GM21515 (cell line): Measurements from ENCODE around the gene RIMS1.
A peak's percentile ranks its signal among the peaks of the same experiment; 100 is the strongest.

ENCODE experiments used
- ATAC-seq: cut with Tn5 transposase; IDR thresholded peaks from one replicate; pipeline ENCODE4 v1.9.1; 2021; ENCODE audit not compliant: unreplicated experiment

The RIMS1 gene, protein sequence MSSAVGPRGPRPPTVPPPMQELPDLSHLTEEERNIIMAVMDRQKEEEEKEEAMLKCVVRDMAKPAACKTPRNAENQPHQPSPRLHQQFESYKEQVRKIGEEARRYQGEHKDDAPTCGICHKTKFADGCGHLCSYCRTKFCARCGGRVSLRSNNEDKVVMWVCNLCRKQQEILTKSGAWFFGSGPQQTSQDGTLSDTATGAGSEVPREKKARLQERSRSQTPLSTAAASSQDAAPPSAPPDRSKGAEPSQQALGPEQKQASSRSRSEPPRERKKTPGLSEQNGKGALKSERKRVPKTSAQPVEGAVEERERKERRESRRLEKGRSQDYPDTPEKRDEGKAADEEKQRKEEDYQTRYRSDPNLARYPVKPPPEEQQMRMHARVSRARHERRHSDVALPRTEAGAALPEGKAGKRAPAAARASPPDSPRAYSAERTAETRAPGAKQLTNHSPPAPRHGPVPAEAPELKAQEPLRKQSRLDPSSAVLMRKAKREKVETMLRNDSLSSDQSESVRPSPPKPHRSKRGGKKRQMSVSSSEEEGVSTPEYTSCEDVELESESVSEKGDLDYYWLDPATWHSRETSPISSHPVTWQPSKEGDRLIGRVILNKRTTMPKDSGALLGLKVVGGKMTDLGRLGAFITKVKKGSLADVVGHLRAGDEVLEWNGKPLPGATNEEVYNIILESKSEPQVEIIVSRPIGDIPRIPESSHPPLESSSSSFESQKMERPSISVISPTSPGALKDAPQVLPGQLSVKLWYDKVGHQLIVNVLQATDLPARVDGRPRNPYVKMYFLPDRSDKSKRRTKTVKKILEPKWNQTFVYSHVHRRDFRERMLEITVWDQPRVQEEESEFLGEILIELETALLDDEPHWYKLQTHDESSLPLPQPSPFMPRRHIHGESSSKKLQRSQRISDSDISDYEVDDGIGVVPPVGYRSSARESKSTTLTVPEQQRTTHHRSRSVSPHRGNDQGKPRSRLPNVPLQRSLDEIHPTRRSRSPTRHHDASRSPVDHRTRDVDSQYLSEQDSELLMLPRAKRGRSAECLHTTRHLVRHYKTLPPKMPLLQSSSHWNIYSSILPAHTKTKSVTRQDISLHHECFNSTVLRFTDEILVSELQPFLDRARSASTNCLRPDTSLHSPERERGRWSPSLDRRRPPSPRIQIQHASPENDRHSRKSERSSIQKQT (N-terminal part only)

DNA sequence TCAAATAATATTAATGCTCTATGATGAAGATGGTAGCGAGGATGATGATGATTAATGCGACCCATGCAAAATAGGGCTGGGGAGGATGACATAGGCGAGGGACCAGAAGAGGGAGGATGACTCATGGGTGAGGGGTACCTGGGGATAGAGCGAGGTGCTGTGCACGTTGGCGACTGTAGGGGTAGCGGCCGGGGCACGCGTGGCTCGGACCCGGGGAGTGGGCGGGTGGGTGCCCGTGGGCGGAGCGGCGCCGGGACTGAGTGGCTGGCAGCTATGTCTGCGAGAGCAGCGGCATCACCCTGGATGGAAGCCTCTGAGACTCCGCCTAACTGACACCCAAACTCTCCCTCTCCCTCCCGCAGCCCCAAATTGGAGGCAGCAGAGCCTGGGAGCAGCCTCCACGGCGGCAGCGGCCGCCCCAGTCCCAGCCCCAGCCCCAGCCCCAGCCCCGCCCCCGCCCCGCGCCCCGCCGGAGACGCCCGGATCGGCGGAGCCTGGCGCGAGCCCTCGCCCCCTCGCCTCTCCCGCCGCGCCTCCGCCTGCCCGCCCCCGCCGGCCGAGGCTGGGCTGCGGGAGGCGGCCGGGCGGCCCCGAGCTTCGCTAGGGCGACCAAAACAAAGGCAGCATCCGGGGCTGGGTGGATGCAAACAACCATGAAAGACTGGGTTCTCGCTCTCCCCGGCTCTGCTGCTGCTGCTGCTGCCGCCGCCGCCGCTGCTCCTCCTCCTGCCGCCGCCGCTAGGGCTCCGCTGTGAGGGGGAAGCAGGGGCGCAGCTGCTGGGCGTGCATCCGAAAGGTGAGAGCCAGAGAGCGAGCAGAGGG is at the start of gene RIMS1:
Gene RIMS1, plus strand, starts transcription at position 367 of the 822 bp plus-strand sequence. CDS start 474 bp downstream, outside the sequence.
- ATAC-seq = peak; percentile 85

GRCh38 chr6:71851214-71851613 is 35.1 kb upstream of the RIMS1 start:
- ATAC-seq = no peak

GRCh38 chr6:71852948-71853347 is 33.4 kb upstream of the RIMS1 start:
- ATAC-seq = no peak

DNA sequence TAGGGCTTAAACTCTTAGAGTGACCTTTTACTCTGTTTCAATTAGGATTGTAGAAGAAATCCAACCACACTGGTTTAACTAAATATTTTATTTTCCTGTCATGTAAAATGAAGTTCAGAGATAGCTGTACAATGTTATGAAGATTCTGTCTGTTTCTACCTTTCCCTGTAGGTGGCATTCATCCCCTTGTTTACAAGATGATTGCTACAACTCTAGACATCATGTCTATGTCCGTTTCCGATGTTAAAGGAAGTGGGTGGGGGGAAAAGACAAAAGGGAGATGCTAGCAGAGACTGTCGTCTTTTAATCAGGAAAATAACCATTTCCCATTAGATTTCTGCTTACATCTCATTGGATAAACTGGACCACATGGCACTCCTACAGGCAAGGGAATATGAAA is 30.9 kb upstream of the RIMS1 start:
- no peak for ATAC-seq

DNA sequence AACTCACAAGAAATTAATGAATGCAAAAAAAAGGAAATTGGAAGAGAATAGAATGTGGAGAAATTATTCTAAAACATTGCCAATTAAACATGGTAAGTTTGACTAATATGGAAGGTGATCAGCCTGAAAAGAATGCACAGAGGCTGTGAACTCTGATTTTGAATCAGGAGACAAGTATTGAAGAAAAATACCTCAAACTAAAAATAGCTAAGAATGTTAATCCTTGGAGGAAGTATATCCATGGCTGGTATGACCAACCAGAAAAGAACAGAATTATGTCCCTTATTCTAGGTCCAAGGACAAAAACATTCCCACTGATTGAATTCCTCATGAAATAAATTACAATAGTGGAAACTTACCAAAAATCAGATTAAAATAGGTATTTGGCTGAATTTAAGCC is 7.3 kb upstream of the RIMS1 start:
- no peak for ATAC-seq

DNA sequence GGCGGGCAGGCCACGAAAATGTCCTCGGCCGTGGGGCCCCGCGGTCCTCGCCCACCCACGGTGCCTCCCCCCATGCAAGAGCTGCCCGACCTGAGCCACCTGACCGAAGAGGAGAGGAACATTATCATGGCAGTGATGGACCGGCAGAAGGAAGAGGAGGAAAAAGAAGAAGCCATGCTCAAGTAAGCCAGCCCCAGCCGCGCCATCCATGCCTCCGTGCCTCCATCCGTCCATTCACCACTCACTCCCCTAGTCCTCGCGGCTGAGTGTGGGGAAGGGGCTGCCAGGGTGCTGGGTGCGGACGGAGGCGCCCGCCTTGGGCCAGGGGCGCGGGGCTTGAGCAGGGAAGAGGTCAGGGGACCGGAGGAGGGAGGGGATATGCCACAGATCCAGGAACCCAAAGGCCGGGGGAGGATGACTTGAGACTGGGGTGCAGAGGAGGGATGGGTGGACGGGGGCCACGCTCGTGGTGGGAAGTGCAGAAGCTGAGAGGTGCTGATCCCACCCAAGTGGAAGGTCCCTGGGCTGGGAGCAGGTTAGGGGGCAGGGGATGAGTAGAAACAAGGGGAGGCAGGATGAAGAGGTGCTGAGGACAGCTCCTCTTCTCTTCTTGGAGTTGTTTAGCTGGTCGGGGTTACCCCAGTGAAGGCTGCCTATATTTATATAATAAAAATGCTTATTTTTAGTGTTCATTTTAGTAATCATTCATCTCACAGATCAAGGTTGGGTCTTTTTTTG is 825 bp downstream of the RIMS1 start:
- peak; percentile 23 for ATAC-seq

DNA sequence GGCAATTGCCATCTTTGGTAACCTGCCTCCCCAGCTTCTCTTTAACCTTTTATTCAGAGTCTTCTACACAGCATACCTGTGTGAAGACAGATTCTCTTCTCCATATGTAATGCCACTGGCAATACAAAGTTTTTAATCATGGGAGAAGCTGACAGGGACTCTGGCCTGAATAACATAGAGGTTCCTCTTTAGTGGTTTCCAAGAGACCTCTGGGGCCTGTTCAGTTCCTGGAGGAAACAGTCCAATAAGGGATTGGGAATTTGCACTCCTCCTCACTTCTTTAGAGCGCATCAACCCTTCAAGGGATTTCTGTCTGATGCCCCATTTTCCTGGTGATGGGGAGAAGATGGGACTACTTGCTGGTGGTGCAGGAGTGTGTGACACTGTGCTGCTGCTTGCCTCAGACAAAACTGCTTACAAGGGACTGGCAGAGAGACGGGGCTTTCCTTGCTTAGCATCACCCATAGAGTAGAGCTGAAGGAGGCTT is 1.4 kb downstream of the RIMS1 start:
- no peak for ATAC-seq

DNA sequence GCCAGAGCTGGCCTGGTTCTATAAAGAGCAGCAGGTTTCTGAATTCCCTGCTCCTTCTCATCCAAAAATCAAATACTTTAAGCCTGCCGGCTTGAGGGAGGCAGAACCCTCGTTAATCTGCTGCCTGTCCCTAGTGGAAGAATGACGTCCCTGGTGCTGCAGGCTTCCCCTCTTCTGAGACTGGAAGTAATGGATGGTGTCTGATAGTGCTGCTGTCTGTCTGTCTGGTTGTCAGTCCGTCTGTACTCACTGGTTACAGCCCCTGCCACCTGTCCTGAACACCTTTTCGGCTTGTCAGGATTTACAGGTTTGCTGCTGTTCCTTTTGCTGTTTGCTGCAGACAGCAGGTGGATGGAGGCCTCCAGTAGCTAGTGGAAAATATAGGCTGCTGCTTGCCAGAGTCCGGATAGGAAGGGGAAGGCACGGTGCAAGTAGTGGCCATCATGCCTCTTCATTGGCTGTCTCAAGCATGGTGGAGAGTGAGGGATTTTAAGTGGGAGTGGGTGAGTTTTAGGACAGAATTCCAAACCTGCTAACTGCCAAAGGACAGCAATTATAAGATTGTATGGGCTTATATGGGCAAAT is 2.5 kb downstream of the RIMS1 start:
- ATAC-seq = no peak

DNA sequence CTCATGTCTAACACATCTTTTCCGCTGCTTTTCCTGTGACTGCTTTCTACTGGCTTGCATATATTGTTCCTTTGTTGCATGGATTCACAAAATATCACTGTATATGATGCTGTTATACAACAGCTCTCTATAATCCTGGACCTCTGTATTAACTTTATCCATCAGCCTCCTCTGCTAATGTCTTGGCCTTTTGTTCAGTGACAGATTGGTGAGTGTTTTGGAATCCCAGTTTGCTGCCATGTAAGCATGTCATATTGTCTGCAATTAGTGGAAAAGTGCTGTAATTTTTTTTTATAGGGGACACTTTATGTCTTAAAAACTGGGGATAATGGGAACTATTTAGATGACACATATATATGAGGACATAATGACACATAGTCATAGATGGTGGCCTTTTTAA is 3.0 kb downstream of the RIMS1 start:
- ATAC-seq = no peak

DNA sequence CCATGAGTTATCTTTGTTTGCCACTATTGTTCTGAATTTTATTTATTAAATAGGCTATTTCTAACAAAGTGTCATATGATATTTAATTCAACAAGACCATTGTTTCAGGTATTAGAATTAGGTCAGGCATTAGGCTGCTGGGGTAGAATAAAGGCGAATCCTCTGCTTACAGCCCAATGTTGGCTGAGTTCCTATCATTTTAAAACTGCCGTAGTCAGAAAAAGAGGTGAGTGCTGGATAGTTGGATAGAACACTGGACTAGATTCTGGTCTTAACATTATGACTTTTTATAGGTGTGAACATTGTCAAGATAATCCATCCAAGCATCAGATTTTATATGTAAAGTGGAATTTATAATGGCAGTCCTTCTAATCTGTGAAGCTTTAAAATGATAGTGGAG is 6.3 kb downstream of the RIMS1 start:
- ATAC-seq = no peak

GRCh38 chr6:71900642-71901041 is 14.3 kb downstream of the RIMS1 start:
- no peak for ATAC-seq

GRCh38 chr6:71902261-71902660 is 15.9 kb downstream of the RIMS1 start:
- peak; percentile 48 for ATAC-seq

- no peak for ATAC-seq
Measured at GRCh38 chr6:71906813-71907212, 20.5 kb downstream of the RIMS1 start.

- peak; percentile 48 for ATAC-seq
Measured at GRCh38 chr6:71908162-71908765, 21.9 kb downstream of the RIMS1 start.

DNA sequence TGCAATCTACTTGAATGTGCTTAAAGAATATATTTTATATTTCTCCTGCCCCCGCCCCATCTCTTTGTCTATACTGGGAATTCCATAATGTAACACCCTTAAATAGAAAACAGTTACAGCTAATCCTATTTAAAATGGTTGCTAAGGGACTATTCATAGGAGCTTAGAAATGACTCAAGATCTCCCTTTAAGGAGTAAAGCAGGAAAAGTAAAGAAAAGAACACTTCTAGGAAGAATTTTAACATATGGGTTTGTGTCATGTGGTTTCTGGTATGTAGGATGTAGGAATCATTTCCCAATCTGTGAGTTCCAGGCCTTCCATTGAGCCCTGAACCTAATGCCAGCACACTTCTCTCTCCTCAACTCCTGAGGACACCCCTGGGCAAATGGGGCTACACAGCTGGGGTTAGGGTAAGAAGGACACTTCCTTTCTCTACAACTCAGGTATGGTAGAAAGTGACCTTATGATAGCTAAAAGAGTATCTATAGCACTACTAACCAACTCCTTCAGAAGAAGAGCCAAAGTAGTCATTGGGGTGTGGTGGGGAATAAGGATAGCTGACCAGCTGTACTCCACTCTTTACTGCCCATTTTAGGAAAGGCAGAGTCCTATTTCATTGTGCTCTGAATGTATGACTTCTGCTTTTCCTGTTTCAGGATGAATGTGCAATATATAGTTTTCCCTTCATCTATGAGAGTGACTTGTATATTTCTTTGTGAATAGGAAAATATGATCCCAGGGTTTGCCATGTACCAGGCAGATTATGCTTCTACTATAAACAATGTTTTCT is 27.3 kb downstream of the RIMS1 start:
- no peak for ATAC-seq

DNA sequence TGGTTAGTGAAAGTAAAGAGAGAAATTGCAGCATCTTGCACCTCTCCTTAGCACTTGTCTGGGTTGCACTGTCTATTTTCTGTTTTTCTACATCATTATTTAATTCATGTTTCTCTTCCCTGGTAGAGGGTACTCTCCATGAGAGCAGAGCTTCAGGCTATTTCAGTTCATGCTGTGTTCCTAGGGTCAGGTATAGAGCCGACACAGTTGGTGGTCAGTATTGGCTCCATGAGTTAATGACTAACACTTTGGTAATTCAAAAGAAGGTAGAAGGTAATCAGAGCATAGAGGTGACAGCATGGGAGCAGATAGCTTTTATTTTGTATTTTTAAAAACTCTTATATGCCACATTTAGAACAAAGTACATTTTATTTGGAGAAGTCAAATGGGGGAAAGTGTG is 42.7 kb downstream of the RIMS1 start:
- ATAC-seq = no peak

DNA sequence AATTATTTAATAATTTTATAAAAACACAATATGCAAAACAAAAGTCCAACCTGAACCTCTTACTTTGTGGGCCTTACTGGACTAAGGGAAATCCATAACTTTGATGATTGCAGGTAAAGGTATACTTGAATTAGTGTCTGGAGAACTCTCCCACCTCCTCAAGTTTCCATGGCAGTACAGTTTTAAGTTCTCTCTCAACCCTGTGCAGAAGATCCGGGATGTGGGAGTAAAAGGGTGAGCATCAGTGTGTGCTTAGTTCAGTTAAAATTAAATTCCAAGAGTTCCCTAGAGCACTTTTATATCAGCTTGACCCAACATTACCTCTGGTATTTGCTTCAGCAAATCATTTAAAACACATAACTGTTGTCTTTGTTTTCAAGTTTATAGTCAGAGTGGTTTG is 47.5 kb downstream of the RIMS1 start:
- ATAC-seq = no peak

- ATAC-seq = peak; percentile 60
Measured at GRCh38 chr6:71965404-71965803, 79.1 kb downstream of the RIMS1 start.
